HEK293 (cell line): ENCODE results near the gene DRD4.

Experiments
- CTCF ChIA-PET: fragments of 350-600 bp; formaldehyde crosslinking; extraction: SDS; loops from one replicate; lab custom pipeline; 2021; ENCODE audit warnings: antibody characterized with exemption; lab: Yijun Ruan, JAX
- POLR2A ChIA-PET: fragments of 300-600 bp; formaldehyde crosslinking; extraction: SDS; loops from one replicate; lab custom pipeline; 2020; ENCODE audit warnings: antibody characterized with exemption, inconsistent platforms; lab: Yijun Ruan, JAX
- H3K27ac ChIP-seq: fragments of 200-500 bp; sonication (Bioruptor generic); 2 replicates; pipeline ENCODE4 v1.5.1; 2014; ENCODE audit warnings: low read depth, low read length, control low read depth, inconsistent platforms; ENCODE audit errors: extremely low read depth
- H3K36me3 ChIP-seq, 2 experiments: fragments of 200-500 bp in 1 of 2; sonication (Bioruptor generic) in 1 of 2; 1 replicate in 1 of 2; 2 replicates in 1 of 2; pipeline ENCODE4 v1.5.1; 2014 to 2017; ENCODE audit warnings: inconsistent platforms in 2 of 2, low read length in 2 of 2; ENCODE audit not compliant: control insufficient read depth in 2 of 2, insufficient read depth in 1 of 2
- H3K4me1 ChIP-seq: fragments of 200-500 bp; sonication (Bioruptor generic); 2 replicates; pipeline ENCODE4 v1.5.1; 2014; ENCODE audit warnings: mild to moderate bottlenecking, low read length, inconsistent platforms; ENCODE audit not compliant: control insufficient read depth, insufficient read depth
- H3K4me3 ChIP-seq: 2 replicates; pipeline ENCODE4 v1.5.1; 2011; ENCODE audit warnings: low read depth, mild to moderate bottlenecking, control low read depth, low read length, moderate library complexity
- H3K9me3 ChIP-seq: fragments of 200-500 bp; sonication (Bioruptor generic); 2 replicates; pipeline ENCODE4 v1.5.1; 2014; ENCODE audit warnings: low read depth, low read length, inconsistent platforms; ENCODE audit not compliant: control insufficient read depth, insufficient read depth
- GLI2 ChIP-seq: fragments of 450-650 bp; formaldehyde crosslinking; IDR thresholded peaks from 2 replicates; pipeline ENCODE4; 2017; ENCODE audit warnings: missing biosample characterization, missing genetic modification characterization, low read depth, borderline replicate concordance
- HOXA7 ChIP-seq: sonication (generic); formaldehyde crosslinking; IDR thresholded peaks from 2 replicates; pipeline ENCODE4 v1.8.1; 2022; ENCODE audit warnings: missing genetic modification reagents, borderline replicate concordance
- INSM2 ChIP-seq: fragments of 450-650 bp; formaldehyde crosslinking; IDR thresholded peaks from 2 replicates; pipeline ENCODE4 v1.5.1; 2016; ENCODE audit warnings: missing biosample characterization, missing genetic modification characterization
- KLF10 ChIP-seq: fragments of 450-650 bp; IDR thresholded peaks from 2 replicates; pipeline ENCODE4 v1.5.1; 2018; ENCODE audit warnings: missing biosample characterization, mild to moderate bottlenecking, missing genetic modification characterization
- OVOL3 ChIP-seq: fragments of 450-650 bp; formaldehyde crosslinking; IDR thresholded peaks from 2 replicates; pipeline ENCODE4 v1.5.1; 2016; ENCODE audit warnings: missing biosample characterization, missing genetic modification characterization
- PATZ1 ChIP-seq: fragments of 450-650 bp; formaldehyde crosslinking; IDR thresholded peaks from 2 replicates; pipeline ENCODE4 v1.5.1; 2016; ENCODE audit warnings: missing biosample characterization, missing genetic modification characterization
- RBAK ChIP-seq: fragments of 450-650 bp; formaldehyde crosslinking; IDR thresholded peaks from 2 replicates; pipeline ENCODE4 v1.5.1; 2016; ENCODE audit warnings: missing biosample characterization, missing genetic modification characterization
- ZBTB26 ChIP-seq: fragments of 450-650 bp; formaldehyde crosslinking; optimal IDR thresholded peaks from 2 replicates; pipeline ENCODE3; 2016; ENCODE audit warnings: missing biosample characterization, mild to moderate bottlenecking, missing genetic modification characterization
- ZBTB7A ChIP-seq: fragments of 450-650 bp; formaldehyde crosslinking; IDR thresholded peaks from 2 replicates; pipeline ENCODE4 v1.5.1; 2016; ENCODE audit warnings: low read depth, missing biosample characterization, missing genetic modification characterization
- ZBTB8A ChIP-seq: fragments of 450-650 bp; formaldehyde crosslinking; IDR thresholded peaks from 2 replicates; pipeline ENCODE4 v1.5.1; 2016; ENCODE audit warnings: missing biosample characterization, missing genetic modification characterization
- ZFP69B ChIP-seq: fragments of 450-650 bp; formaldehyde crosslinking; IDR thresholded peaks from 2 replicates; pipeline ENCODE4 v1.5.1; 2016; ENCODE audit warnings: missing biosample characterization, missing genetic modification characterization
- ZNF133 ChIP-seq: fragments of 450-650 bp; formaldehyde crosslinking; IDR thresholded peaks from 2 replicates; pipeline ENCODE4 v1.5.1; 2016; ENCODE audit warnings: missing biosample characterization, missing genetic modification characterization
- ZNF140 ChIP-seq: fragments of 450-650 bp; formaldehyde crosslinking; IDR thresholded peaks from 2 replicates; pipeline ENCODE4 v1.5.1; 2016; ENCODE audit warnings: missing biosample characterization, missing genetic modification characterization
- ZNF155 ChIP-seq: fragments of 450-650 bp; formaldehyde crosslinking; IDR thresholded peaks from 2 replicates; pipeline ENCODE4 v1.5.1; 2016; ENCODE audit warnings: missing biosample characterization, missing genetic modification characterization
- ZNF211 ChIP-seq: fragments of 450-650 bp; formaldehyde crosslinking; IDR thresholded peaks from 2 replicates; pipeline ENCODE4 v1.5.1; 2016; ENCODE audit warnings: low read depth, missing biosample characterization, missing genetic modification characterization
- ZNF221 ChIP-seq: fragments of 450-650 bp; formaldehyde crosslinking; IDR thresholded peaks from 2 replicates; pipeline ENCODE4 v1.5.1; 2017; ENCODE audit warnings: missing biosample characterization, missing genetic modification characterization, borderline replicate concordance
- ZNF274 ChIP-seq, 2 experiments: fragments of 200-500 bp in 1 of 2; fragments of 450-650 bp in 1 of 2; sonication (Bioruptor generic) in 1 of 2; formaldehyde crosslinking in 1 of 2; IDR thresholded peaks; 2 replicates each; pipeline versions ENCODE4 v1.5.1 to v1.6.1; 2014 to 2016; ENCODE audit warnings: borderline replicate concordance in 1 of 2, inconsistent platforms in 1 of 2, low read length in 1 of 2, missing biosample characterization in 1 of 2, missing genetic modification characterization in 1 of 2
- ZNF404 ChIP-seq: fragments of 450-650 bp; formaldehyde crosslinking; IDR thresholded peaks from 2 replicates; pipeline ENCODE4 v1.5.1; 2017; ENCODE audit warnings: missing biosample characterization, missing genetic modification characterization
- ZNF426 ChIP-seq: fragments of 450-650 bp; formaldehyde crosslinking; IDR thresholded peaks from 2 replicates; pipeline ENCODE4 v1.5.1; 2017; ENCODE audit warnings: missing biosample characterization, missing genetic modification characterization, mild to moderate bottlenecking, inconsistent platforms, moderate library complexity
- ZNF561 ChIP-seq: fragments of 450-650 bp; IDR thresholded peaks from 2 replicates; pipeline ENCODE4 v1.5.1; 2018; ENCODE audit warnings: missing biosample characterization, missing genetic modification characterization, borderline replicate concordance
- ZNF837 ChIP-seq: fragments of 450-650 bp; formaldehyde crosslinking; IDR thresholded peaks from 2 replicates; pipeline ENCODE4 v1.5.1; 2016; ENCODE audit warnings: missing biosample characterization, missing genetic modification characterization
- TF ChIP-seq, protein P1 (sequence below): fragments of 450-650 bp; formaldehyde crosslinking; IDR thresholded peaks from 2 replicates; pipeline ENCODE4 v1.5.1; 2016; ENCODE audit warnings: missing biosample characterization, missing genetic modification characterization
- TF ChIP-seq, protein P2 (sequence below): fragments of 450-650 bp; formaldehyde crosslinking; IDR thresholded peaks from 2 replicates; pipeline ENCODE4 v1.5.0; 2017; ENCODE audit warnings: missing biosample characterization, missing genetic modification characterization, borderline replicate concordance
- TF ChIP-seq, protein P3 (sequence below): fragments of 450-650 bp; formaldehyde crosslinking; IDR thresholded peaks from 2 replicates; pipeline ENCODE4 v1.5.1; 2017; ENCODE audit warnings: missing biosample characterization, missing genetic modification characterization

The DRD4 gene

DNA sequence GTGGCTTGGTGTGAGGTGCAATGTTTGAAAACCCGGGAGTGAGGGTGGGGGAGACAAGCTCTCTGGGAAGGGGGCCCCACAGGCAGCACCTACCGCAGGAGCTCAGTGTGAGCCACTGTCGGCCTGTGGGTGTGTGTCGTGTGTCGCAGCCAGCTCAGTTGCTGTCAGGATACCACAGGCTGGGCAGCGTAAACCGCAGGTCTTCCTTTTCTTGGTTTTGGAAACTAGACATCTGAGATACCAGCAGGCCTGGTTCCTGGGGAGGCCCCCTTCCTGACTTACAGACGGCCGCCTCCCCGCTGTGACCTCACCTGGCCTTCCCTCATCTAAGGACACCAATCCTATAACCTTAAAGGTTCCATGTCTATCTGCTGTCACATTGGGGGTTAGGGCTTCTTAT, 40.7 kb upstream of the DRD4 start:
- H3K27ac ChIP-seq: no peak overlapping the region
- ChIA-PET CTCF (interaction anchor here (1.3 kb wide), 1 partner anchor 42 kb away, joined by 4 read pairs; no protein-coding TSS in a partner anchor), POLR2A (no interaction called here)
- no peak for TF ChIP-seq ZNF221 (tag by site-specific recombination)
- no peak for TF ChIP-seq RBAK (tag by site-specific recombination)
- TF ChIP-seq ZNF837 (tag by site-specific recombination): no peak
- TF ChIP-seq, protein P1, sequence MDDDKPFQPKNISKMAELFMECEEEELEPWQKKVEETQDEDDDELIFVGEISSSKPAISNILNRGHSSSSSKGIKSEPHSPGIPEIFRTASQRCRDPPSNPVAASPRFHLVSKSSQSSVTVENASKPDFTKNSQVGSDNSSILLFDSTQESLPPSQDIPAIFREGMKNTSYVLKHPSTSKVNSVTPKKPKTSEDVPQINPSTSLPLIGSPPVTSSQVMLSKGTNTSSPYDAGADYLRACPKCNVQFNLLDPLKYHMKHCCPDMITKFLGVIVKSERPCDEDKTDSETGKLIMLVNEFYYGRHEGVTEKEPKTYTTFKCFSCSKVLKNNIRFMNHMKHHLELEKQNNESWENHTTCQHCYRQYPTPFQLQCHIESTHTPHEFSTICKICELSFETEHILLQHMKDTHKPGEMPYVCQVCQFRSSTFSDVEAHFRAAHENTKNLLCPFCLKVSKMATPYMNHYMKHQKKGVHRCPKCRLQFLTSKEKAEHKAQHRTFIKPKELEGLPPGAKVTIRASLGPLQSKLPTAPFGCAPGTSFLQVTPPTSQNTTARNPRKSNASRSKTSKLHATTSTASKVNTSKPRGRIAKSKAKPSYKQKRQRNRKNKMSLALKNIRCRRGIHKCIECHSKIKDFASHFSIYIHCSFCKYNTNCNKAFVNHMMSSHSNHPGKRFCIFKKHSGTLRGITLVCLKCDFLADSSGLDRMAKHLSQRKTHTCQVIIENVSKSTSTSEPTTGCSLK (tag by site-specific recombination): no peak
- no peak for TF ChIP-seq ZNF155 (tag by site-specific recombination)
- TF ChIP-seq ZNF211 (tag by site-specific recombination): no peak
- no peak for TF ChIP-seq ZBTB7A (tag by site-specific recombination)
- TF ChIP-seq INSM2 (tag by site-specific recombination): no peak
- TF ChIP-seq, protein P2, sequence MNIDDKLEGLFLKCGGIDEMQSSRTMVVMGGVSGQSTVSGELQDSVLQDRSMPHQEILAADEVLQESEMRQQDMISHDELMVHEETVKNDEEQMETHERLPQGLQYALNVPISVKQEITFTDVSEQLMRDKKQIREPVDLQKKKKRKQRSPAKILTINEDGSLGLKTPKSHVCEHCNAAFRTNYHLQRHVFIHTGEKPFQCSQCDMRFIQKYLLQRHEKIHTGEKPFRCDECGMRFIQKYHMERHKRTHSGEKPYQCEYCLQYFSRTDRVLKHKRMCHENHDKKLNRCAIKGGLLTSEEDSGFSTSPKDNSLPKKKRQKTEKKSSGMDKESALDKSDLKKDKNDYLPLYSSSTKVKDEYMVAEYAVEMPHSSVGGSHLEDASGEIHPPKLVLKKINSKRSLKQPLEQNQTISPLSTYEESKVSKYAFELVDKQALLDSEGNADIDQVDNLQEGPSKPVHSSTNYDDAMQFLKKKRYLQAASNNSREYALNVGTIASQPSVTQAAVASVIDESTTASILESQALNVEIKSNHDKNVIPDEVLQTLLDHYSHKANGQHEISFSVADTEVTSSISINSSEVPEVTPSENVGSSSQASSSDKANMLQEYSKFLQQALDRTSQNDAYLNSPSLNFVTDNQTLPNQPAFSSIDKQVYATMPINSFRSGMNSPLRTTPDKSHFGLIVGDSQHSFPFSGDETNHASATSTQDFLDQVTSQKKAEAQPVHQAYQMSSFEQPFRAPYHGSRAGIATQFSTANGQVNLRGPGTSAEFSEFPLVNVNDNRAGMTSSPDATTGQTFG: no peak
- TF ChIP-seq ZNF274 (IDR thresholded peaks at IDR 0.05; ENCODE audit: low read length): no peak
- no peak for TF ChIP-seq ZNF274 (tag by site-specific recombination; IDR thresholded peaks at IDR 0.05; ENCODE audit: borderline replicate concordance)
- no peak for TF ChIP-seq ZFP69B
- TF ChIP-seq ZNF561 (tag by site-specific recombination): no peak
- no peak for TF ChIP-seq ZBTB26 (tag by site-specific recombination)
- no peak for TF ChIP-seq ZNF404
- TF ChIP-seq KLF10 (tag by site-specific recombination): no peak
- H3K4me1 ChIP-seq: no peaks in the 10 kb centered on the region
- no peaks in the 10 kb centered on the region for H3K9me3 ChIP-seq
- no peak overlapping the region for H3K4me3 ChIP-seq
- peaks cover 13 to 91% of the 10 kb centered on the region in 2 experiments; a peak in 2 of 3 replicates for H3K36me3 ChIP-seq

- Histone ChIP-seq H3K36me3 (peaks cover 7 to 93% of the 10 kb centered on the region in 2 experiments; a peak in 2 of 3 replicates), H3K4me3 (no peak overlapping the region), H3K27ac (no peak overlapping the region), H3K4me1 (no peaks in the 10 kb centered on the region), H3K9me3 (no peaks in the 10 kb centered on the region)
- CTCF ChIA-PET: no interaction called here
- POLR2A ChIA-PET: no interaction called here
- no peak for TF ChIP-seq HOXA7 (CRISPR knock-in tag)
- no peak for TF ChIP-seq GLI2
- no peak for TF ChIP-seq PATZ1 (tag by site-specific recombination)
- no peak for TF ChIP-seq ZBTB8A (tag by site-specific recombination)
- TF ChIP-seq ZNF426 (tag by site-specific recombination): no peak
- TF ChIP-seq ZNF140 (tag by site-specific recombination): no peak
- TF ChIP-seq ZNF133 (tag by site-specific recombination): no peak
- TF ChIP-seq OVOL3 (tag by site-specific recombination): no peak
- TF ChIP-seq, protein P3, sequence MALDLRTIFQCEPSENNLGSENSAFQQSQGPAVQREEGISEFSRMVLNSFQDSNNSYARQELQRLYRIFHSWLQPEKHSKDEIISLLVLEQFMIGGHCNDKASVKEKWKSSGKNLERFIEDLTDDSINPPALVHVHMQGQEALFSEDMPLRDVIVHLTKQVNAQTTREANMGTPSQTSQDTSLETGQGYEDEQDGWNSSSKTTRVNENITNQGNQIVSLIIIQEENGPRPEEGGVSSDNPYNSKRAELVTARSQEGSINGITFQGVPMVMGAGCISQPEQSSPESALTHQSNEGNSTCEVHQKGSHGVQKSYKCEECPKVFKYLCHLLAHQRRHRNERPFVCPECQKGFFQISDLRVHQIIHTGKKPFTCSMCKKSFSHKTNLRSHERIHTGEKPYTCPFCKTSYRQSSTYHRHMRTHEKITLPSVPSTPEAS (tag by site-specific recombination): no peak
- TF ChIP-seq ZBTB7A (tag by site-specific recombination): no peak
Measured at GRCh38 chr11:597166-597725, 39.8 kb upstream of the DRD4 start.
